GM04504 (cell line): Measurements from ENCODE around the gene SPOCK1.

ENCODE experiments used
- DNase-seq: peaks from one replicate; pipeline ENCODE4 v3.0.0-alpha.2; 2012; ENCODE audit warnings: low read depth

Gene SPOCK1

DNA sequence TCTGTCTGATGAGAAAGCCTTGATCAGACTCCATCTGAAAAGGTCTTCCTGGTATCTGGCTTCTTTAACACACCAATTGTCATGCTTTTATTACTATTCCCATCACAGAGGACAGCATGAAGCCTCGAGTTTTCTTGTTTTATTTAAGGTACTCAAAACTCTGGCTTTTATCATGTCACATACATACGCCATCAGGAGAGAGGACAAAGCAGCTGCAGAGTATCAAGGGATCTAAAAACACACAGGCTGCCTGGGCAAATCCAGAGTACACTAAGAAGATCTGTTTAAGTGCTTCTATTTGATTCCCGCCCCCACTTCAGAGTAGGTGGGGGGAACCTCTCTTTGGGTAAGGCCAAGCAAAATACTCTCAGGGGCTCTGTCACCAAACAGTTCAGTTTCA is 277.2 kb downstream of the SPOCK1 start:
- no peak for DNase-seq

DNA sequence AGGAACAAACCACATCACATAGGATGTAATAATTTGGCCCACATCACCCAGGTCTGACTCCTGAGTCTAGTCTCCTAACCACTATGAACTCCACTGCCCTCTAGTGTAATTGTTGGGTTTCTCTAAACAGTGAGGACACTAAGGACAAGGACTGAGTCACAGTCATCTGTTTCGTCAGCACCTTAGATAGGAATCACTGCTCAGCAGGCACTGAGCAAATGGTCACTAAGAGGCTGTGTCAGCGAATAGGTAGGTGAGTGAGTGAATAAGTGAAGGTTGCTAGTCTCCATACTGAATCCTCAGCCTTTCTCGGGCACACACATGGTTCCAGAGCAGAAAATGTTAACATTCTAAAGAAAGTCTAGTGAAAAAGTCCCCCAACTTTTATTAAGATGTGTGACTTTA is 278.6 kb downstream of the SPOCK1 start:
- peak; percentile 80 for DNase-seq

DNA sequence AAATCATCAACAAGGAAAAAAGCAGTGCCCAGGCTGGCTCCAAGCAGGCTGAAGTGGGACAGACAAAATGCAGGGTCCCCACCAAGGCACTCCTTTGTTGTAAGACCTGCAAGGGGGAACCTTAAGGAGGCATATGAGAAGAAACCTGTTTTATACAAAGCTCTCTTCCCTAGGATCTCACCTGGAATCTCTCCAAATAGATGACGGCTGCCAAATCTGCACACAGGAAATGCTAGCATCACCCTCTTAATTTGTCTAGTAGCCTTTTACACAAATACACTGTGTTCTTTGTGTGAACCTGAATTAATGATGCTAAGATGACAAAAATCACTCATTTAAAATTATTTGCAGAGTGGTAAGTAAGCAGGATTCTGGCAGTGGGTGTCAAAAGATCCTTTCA is 280.2 kb downstream of the SPOCK1 start:
- no peak for DNase-seq

DNA sequence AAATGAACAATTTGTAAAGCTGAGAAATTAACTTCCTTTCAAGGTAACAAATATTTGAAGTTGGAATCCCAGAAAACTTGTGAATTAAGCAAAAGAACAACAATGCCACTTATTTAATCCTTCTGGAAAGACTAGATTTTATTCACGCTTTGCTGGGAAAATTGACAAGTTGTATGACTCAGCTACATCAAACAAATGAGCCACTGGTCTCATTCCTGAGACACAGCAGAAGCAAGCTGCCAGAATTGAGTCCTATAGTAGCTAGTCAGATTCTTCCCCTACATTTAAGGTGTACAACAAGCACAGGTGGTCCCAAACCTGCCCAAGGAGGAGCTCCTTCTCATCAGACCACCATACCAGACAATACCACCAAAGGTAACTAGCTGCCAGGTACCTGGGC is 280.7 kb downstream of the SPOCK1 start:
- peak; percentile 46 for DNase-seq

DNA sequence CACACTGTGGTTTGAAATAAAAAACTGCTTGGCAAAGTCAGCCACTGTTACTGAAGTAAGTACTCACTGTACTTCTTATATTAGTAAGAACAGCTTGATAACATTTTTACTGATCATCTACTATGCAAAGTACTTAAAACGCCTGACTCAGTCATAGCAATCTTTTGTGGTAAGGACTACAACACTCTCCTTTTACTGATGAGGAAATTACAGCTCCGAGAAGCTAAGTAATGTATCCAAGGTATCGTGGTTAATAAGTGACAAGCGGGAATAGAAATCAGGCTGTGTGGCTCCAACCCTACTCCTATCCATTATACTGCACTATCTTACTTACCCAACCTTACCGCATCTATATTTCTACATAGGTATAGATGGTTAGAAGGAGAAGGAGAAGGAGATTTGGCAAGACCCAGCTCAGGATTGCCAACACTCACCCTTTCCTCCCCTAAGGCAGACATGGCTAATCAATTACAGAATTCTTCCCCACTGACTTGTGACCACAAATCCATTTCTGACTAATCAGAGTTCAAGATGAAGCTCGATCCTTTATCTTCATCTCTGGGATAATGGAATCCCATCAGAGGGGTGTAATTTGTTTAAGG is 281.4 kb downstream of the SPOCK1 start:
- DNase-seq, result no peak

DNA sequence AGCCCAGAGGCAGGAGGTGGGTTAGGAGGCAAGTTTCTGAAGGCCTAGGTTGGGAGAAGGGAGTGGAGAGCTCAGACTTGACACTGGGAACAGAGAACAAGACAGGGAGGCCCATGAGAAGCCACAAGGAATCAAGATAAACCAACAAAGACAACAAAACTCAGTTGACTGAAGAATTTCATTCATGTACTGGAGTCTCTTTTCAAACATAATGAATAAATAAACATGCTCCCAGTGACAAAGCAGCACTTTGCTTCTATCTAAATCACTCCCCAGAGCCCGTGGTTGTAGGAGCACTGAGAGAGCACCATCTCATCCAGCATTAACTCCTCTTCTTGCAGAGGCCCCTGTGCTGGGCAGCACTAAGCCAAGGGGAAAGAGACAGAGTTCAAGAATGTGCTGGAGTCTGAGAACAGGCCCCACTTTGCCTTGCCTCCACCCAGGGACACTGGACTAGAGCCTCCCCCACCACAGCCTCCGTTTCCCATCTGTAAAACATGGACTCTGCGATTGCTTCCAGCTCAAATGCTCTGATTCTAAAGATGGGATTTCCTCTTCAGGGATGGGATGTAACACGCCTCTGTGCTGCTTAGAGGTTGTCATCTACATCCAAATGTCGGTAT is 282.0 kb downstream of the SPOCK1 start:
- no peak for DNase-seq

DNA sequence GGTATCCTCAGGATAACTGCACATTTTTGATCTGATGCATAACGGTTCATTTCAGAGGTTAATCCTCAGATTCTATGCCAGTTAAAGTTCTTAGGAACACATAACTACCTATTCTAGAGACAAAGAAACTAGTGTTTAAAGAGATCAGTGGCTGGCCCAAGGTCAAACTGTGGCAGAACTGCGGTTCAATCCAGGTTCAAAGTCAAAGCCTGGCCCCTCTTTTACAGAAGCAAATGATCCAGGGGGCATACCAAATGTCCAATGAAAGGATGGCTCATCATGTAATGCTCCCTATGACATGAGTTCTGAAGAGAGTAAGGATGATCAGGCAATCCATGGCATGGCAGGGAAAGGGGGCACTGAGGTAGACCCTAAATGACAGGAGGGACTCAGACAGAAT is 283.3 kb downstream of the SPOCK1 start:
- no peak for DNase-seq

DNA sequence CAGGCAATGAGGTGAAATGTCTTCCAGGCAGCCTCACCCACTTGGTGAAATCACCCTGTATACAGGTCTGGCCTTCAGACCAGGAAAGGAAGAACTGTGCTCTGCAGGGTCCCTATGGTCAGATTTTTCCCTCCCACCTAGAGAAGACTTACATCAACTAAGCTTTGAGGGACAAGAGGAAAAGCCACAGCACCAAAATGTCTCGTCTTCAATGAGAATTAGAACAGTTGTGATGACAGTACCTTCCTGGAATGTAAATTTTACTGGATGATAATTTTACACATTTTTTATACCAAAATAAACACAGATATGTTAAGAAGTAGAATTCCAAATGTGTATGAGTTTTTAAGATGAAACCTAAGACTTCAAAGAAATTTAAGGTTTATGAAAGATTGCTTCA is 283.9 kb downstream of the SPOCK1 start:
- no peak for DNase-seq

DNA sequence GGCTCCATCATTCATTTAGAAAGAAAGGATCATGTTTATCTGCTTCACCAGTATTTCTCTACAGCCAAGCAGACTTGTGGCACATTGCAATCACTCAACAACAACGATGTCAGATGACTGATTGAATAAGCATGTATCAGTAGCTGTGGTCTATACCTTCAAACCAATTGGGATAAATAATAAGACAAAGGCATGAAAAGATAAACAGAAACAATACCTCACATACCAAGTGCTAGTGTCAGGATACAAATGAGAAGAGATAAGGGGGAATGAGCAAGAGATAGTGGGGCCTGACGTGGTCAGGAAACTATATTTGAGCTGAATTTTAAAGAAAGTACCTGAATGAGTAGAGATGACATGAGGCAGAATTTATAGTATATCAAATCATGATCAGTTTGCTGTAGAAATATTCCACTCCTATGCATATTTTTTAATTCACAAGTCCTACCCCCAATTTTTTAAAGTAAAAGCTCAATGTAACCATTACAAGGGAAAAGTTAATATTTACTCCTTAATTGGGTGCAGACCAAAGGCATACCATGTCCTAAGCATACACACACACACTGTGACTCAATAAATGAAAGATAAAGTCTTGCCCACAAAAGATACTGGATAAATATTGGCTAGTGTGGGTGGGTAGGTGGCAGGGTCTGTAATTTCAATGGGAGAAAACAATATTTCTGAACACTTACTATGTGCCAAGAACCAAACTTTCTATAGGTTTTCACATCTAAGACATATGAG is 284.5 kb downstream of the SPOCK1 start:
- DNase-seq, result no peak

DNA sequence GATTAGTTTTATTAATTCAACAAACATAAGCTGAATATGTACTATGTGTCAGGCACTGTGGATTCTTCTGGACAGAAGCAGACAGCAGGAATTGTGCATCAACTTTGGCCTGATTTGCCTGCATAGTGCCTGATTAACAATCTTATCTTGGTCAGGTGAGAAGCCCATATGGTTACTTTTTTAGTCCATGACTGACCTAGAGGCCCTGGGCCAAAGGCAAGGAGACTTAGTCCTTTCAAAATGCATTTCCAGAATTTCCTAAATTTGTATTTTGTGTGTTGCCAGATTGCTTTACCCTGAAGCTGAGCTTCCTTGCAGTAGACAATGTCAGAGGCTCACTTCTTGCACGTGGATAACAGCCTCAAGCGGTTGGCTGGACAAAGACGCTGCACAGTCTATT is 286.7 kb downstream of the SPOCK1 start:
- DNase-seq, result no peak

DNA sequence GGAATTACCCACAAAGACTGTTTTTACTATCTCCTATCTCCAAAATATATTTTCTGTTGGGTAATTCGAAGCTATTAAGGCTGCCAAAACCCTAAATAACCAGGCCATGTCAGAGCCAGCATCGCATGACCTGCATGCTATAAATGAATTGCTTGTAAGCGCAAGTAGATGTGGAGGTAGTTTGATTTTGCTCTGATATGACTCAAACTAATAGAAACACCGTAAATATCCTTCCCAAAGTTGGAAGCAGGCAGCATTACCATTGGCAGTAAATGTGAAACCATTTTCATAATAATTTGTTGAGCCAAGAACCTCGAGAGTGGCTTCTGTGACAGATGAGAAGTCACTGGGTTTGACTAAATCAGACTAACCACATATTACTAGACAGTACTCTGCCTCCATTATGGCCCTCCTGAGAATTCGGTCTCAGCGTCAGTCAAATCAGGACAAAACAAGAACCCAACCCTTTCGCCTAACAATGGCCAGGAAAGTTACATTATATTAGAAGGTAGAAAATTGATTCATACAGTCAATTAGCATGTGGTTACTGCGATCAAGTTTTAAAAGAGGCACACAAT is 289.8 kb downstream of the SPOCK1 start:
- no peak for DNase-seq

DNA sequence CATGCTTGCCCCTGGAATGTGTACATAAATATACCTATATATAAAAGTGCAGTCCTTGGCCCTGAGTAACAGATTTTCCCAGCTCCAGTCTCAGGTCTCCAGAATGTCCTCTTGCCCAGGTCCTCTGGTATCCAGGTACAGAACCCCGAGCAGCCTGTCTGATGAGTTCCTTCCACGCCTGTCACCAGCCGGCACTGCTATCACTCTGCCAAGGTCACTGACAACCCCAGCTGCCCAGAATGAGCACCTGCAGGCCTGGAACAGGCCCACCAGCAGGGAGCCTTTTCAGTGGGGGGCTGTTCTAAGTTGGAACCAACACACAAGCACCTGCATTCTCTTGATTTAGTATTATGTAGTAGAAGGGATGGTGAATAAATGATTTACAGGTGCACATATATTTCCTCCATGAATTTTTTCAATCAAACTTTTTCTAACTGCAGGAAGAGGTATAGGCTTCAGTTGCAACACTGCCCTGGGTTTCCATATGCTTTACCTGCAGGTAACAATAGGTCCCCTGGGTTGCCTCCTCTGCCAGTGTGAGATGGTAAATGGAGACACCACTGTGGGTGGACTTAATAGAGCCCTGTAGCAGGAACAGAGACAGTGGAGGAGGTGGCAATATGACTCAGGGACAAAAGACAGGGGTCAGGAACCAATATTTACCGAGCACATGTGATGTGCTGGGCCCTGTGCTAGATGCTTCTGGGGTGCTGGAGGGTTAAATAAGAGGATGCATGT is 291.9 kb downstream of the SPOCK1 start:
- no peak for DNase-seq

DNA sequence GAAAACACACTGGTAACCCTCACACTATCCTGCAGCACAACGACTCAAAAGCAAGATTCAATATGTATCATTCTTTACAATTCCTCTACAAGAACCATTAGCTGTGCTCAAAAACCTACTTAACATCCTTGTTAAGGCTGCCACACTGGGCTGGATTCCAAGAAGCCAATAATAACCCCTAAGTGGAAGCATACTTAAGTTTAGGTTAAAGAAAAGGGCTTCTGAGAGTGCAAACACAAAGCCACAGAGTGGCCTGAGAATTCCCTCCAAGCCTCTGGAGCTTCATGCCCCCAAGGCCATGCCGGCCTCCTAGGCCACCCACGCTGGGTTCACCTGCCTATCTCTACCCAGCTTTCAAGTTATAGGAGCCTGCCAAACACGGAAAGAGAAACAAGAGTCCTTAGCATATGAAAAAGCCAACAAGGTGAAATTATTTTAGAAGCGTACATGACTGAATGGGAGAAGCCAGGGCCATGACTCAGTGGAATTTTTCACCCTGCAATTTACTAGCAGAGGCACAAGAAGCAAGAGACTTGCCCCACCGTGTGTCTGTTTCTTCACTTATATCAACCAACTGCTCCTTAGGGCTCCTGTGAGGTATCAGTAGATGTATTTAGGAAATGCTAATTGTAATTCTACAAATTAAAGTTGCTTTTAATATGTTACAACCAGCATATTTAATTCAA is 293.0 kb downstream of the SPOCK1 start:
- DNase-seq, result no peak

DNA sequence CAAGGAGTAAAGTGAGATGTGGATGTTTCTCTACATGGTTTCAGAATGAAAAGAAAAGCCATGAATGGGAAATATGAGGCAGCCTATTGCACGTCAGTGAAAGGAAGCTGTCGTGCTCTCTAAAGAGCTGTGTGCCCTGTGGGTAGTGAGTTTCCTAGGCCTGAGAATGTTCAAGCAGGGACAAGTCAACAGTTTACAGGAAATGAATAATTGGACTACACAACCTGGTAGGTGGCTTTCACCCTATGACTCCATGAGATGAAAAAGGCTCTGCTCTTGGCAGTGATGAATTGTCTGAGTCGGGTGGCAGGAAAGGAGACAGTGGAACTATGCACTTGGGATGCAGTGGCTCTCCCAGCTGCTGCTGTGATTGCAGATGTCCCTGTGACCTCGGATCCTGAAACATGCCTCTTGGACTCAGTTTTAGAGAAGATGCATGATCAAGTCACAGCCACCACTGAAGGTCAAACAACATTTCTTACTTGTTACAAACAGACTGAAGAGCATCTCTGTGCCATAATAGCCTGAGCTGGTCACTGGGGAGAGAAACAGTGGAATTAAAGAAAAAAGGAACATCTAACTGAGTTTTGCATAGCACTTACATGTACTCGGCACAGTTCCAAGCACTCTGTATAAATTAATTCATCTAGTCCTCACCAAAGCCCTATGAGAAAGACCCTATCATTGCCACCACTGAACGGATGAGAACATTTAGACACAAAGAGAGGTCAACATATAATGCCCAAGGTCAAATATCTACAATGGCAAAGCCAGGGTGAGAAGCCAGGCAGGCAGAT is 293.7 kb downstream of the SPOCK1 start:
- DNase-seq, result no peak

DNA sequence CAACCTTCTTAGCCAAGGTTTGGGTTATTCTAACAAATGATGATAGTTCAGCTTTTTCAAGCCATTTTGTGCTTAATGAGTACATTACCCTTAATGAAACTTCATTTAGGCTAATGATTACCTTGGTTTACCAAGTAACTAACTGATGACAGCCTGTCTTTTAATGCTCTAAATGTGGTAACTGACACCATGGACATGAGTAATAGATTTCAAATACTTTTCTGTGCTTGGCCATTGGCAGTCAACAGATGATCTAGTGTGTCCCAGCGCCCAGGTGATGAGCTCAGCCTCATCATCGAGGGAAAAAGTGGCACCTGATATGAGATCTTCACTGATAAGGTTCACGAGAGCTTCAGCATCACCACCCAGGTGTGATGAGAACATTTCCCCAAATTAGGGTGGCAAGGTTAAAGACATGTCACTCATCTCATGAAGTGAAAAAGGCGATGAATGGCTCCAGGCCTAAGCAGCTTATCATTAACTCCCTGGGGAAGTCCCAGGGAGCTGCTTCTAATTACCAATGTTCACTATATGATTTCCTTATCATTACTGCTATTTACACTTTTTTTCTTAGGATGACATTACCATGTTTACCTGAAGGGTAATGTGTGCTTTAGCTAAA is 296.0 kb downstream of the SPOCK1 start:
- DNase-seq, result no peak

DNA sequence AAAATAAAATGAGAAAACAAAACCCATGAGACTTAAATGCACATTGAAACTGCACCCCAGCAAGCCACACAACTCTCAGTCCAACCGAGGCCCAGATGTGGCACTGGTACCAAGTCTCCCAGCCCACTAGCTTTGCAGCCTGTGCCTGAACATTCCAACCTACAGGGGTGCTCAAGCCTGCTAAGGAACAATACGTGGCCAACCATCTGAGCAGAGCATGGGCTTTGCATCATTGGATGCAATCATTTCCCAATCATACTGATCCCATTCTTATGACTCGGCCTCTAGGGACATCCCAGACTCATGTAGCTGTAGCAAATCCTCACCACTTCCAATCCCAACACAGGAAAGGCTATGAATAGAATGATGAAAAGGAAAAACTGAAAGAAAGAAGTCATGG is 297.2 kb downstream of the SPOCK1 start:
- peak; percentile 60 for DNase-seq

DNA sequence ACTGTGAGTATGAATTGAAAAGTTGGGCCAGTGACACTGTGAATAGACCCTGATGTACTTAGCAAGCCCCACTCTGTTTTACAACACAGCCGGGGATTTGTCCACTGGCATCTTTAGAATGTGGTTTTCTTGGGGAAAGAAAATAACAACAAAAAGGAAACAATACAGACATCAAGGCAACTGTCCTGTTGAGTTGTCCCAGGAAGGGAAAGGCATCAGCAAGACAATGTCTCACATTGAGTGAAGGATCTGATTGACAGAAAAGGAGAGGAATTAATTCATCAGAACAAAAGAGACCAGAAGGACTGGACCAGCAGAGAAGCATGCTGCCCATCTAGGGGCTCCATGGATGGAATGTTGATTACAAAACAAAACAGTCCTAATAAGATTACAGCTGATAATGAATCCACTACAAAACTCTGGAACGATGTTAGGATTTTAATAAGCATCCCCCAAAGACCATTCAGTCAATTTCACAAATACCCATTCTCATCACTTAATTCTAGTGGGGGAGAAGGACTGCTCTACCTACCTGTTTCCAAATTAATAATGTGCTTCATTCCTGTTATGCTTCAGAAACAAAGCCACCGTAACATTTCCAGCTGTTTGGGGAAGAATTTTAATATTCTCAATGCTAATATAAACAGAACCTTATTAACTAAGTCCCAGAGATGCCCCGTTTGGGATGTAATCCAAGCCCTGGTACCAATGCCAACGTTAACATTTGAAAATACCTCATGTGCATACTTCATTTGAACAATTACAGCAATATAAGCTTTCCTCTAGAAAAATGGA is 298.0 kb downstream of the SPOCK1 start:
- no peak for DNase-seq

DNA sequence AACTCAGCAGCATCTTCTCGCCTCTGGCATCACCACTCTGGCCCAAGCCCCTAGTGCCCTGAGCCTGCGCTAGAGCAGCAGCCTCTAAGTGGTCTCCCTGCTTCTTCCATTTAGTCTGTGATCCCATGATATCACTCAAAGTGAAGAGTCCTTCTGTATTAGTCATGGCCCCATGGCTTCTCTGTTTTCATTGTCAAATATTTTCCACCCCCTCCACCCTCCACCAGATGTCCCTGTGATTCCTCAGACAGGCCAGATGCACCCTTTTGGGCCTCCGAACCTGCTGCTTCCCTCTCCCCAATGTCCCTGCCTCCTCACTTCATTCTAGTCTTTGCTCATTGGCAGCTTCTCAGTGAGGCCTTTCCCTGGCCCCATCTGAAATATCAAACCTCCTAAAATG is 299.2 kb downstream of the SPOCK1 start:
- peak; percentile 45 for DNase-seq

DNA sequence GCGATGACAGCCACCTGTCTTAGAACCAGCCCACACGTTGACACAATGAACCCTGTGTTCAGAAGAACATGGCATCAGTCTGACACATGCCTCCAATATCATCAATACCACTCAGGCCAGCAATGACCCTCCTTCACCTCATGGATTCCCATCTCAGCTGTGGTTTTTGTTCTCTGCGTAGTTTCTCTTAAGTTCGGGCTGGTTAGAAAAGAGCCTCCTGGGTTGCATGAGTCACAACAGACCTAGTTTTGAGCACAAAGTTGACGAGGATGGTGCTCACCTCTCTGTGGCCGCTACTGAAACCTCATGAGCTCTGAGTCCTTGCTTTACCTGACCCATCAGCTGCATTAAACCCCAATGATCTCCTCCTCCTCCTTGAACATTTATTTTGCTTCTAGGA is 299.9 kb downstream of the SPOCK1 start:
- no peak for DNase-seq

DNA sequence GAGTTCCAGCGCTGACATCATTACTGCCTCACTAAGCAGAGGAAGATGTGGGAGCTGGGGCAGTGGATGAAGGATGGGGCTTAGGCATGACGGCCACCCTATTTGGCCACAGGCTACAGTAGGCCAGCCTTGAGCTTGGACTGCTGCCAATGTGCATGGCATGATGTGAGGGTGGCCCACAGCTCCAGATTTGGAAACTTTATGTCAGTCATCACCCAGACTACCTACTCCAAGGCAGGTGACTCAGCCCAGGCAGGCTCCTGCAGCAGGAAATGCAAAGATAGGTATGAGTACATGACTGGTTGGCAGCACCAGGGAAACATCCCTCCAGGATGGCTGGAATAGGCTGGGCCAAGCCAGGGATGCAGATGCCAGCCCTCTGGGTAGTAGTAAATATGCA is 303.6 kb downstream of the SPOCK1 start:
- no peak for DNase-seq
